K562 (cell line): Measurements from ENCODE around the gene HLA-B. TPM values are rescaled to one million over a fixed set of nuclear protein-coding genes. Genes with fewer than 3 reads are reported as not detected.

ENCODE experiments used
- CEBPB ChIP-seq: fragments of 450-650 bp; IDR thresholded peaks from 2 replicates; pipeline ENCODE4 v1.6.1; 2016; ENCODE audit warnings: missing genetic modification characterization, missing compliant biosample characterization
- CREB1 ChIP-seq, 2 experiments: sonication (generic) in 1 of 2; formaldehyde crosslinking in 1 of 2; IDR thresholded peaks; 2 replicates each; pipeline versions ENCODE4 v1.6.1 to v1.8.0; 2012 to 2022; ENCODE audit warnings: inconsistent platforms in 1 of 2, mild to moderate bottlenecking in 1 of 2, missing genetic modification reagents in 1 of 2, moderate library complexity in 1 of 2
- DNMT1 ChIP-seq: fragments of 450-650 bp; IDR thresholded peaks from 2 replicates; pipeline ENCODE4 v1.6.1; 2016; ENCODE audit warnings: antibody characterized with exemption, mild to moderate bottlenecking
- ETV5 ChIP-seq: sonication (generic); formaldehyde crosslinking; IDR thresholded peaks from 2 replicates; pipeline ENCODE4 v1.4.0; 2020; ENCODE audit warnings: low read depth, mild to moderate bottlenecking, missing genetic modification reagents
- FOXP1 ChIP-seq: sonication (generic); formaldehyde crosslinking; IDR thresholded peaks from 2 replicates; pipeline ENCODE4 v1.8.0; 2022; ENCODE audit warnings: mild to moderate bottlenecking, missing genetic modification reagents
- HDAC1 ChIP-seq, 2 experiments: fragments of 450-650 bp; IDR thresholded peaks; 2 replicates each; pipeline ENCODE4 v1.6.1; 2016 to 2017; ENCODE audit warnings: inconsistent platforms in 1 of 2, mild to moderate bottlenecking in 1 of 2, moderate library complexity in 1 of 2
- HMG20B ChIP-seq: fragments of 250-450 bp; sonication (Bioruptor Pico); IDR thresholded peaks from 2 replicates; pipeline ENCODE4 v1.5.0; 2021; ENCODE audit warnings: mild to moderate bottlenecking
- HNRNPH1 ChIP-seq: fragments of 200-400 bp; formaldehyde crosslinking; optimal IDR thresholded peaks from 2 replicates; pipeline ENCODE3; 2017; ENCODE audit warnings: low read depth, mild to moderate bottlenecking, low read length, moderate library complexity
- KLF16 ChIP-seq: IDR thresholded peaks from 2 replicates; pipeline ENCODE4 v1.6.1; 2016; ENCODE audit warnings: antibody characterized with exemption
- L3MBTL2 ChIP-seq: fragments of 450-650 bp; IDR thresholded peaks from 2 replicates; pipeline ENCODE4 v1.6.1; 2016; ENCODE audit warnings: mild to moderate bottlenecking, moderate library complexity
- NONO ChIP-seq, 2 experiments: fragments of 200-400 bp in 1 of 2; fragments of 450-650 bp in 1 of 2; formaldehyde crosslinking in 1 of 2; IDR thresholded peaks; 2 replicates each; pipeline ENCODE4 v1.6.1; 2017; ENCODE audit warnings: low read depth in 2 of 2, mild to moderate bottlenecking in 2 of 2, moderate library complexity in 2 of 2, low read length in 1 of 2
- PCBP2 ChIP-seq: fragments of 200-400 bp; formaldehyde crosslinking; IDR thresholded peaks from 2 replicates; pipeline ENCODE4 v1.6.1; 2018; ENCODE audit warnings: low read length, low read depth, mild to moderate bottlenecking, moderate library complexity; ENCODE audit not compliant: poor library complexity, severe bottlenecking
- RCOR1 ChIP-seq, 2 experiments: IDR thresholded peaks; 2 replicates each; pipeline ENCODE4 v1.6.1; 2012; ENCODE audit warnings: low read depth in 2 of 2, low read length in 2 of 2, borderline replicate concordance in 1 of 2, improper control_type of control experiment in 1 of 2
- SMAD3 ChIP-seq: fragments of 450-650 bp; formaldehyde crosslinking; conservative IDR thresholded peaks from 2 replicates; pipeline ENCODE4 v1.4.0; 2020; ENCODE audit warnings: mild to moderate bottlenecking
- SRSF7 ChIP-seq: fragments of 200-400 bp; formaldehyde crosslinking; optimal IDR thresholded peaks from 2 replicates; pipeline ENCODE3; 2017; ENCODE audit warnings: mild to moderate bottlenecking, low read depth, low read length
- XRCC4 ChIP-seq: IDR thresholded peaks from one replicate; pipeline ENCODE4 v1.6.1; 2011; ENCODE audit not compliant: insufficient read depth, insufficient read length; ENCODE audit errors: extremely low read depth
- ZBTB34 ChIP-seq: fragments of 250-450 bp; sonication (Bioruptor Pico); IDR thresholded peaks from 2 replicates; pipeline ENCODE4 v1.8.0; 2021; ENCODE audit warnings: mild to moderate bottlenecking, moderate library complexity
- ZNF780A ChIP-seq: fragments of 250-450 bp; sonication (Bioruptor Pico); IDR thresholded peaks from 2 replicates; pipeline ENCODE4 v1.5.0; 2021; ENCODE audit warnings: mild to moderate bottlenecking
- polyA plus RNA-seq, 8 experiments: library from polyadenylated mRNA; depleted of rRNA in 4 of 8; stranded (reverse) in 5 of 8; unstranded in 3 of 8; fragments of >200 nt; fragmentation: Nextera tagmentation in 2 of 8; fragmentation: Illumina TruSeq in 1 of 8; extraction: Ambion mirVana in 2 of 8; extraction: Trizol in 1 of 8; gene quantifications; 2 replicates each; pipeline versions ENCODE4 v1.2.1 to v1.2.3, GENCODE V29; 2011 to 2014; ENCODE audit warnings: inconsistent platforms in 1 of 8, missing spikeins in 1 of 8
- total RNA-seq, 7 experiments: library from RNA; depleted of rRNA in 6 of 7; stranded (reverse); fragments of >200 nt in 6 of 7; fragmentation: Illumina TruSeq in 2 of 7; extraction: Trizol in 2 of 7; gene quantifications; 2 replicates each; pipeline versions ENCODE4 v1.2.1 to v1.2.3, GENCODE V29; 2011 to 2021; ENCODE audit warnings: low replicate concordance in 1 of 7
- TF ChIP-seq, protein P1 (sequence below): fragments of 450-650 bp; IDR thresholded peaks from 2 replicates; pipeline ENCODE4 v1.6.1; 2016; ENCODE audit warnings: low read depth

HLA-B gene
- total and polyA plus RNA-seq, 9 of the 15 experiments (the other 6 are each of a cell fraction or from before 2014, with no cell fraction given) = 0.07 to 9.7 (median 0.65) TPM; not detected in 2

GRCh38 chr6:31396422-31397152, 39.6 kb upstream of the HLA-B start (continued):
- TF ChIP-seq, protein P1, sequence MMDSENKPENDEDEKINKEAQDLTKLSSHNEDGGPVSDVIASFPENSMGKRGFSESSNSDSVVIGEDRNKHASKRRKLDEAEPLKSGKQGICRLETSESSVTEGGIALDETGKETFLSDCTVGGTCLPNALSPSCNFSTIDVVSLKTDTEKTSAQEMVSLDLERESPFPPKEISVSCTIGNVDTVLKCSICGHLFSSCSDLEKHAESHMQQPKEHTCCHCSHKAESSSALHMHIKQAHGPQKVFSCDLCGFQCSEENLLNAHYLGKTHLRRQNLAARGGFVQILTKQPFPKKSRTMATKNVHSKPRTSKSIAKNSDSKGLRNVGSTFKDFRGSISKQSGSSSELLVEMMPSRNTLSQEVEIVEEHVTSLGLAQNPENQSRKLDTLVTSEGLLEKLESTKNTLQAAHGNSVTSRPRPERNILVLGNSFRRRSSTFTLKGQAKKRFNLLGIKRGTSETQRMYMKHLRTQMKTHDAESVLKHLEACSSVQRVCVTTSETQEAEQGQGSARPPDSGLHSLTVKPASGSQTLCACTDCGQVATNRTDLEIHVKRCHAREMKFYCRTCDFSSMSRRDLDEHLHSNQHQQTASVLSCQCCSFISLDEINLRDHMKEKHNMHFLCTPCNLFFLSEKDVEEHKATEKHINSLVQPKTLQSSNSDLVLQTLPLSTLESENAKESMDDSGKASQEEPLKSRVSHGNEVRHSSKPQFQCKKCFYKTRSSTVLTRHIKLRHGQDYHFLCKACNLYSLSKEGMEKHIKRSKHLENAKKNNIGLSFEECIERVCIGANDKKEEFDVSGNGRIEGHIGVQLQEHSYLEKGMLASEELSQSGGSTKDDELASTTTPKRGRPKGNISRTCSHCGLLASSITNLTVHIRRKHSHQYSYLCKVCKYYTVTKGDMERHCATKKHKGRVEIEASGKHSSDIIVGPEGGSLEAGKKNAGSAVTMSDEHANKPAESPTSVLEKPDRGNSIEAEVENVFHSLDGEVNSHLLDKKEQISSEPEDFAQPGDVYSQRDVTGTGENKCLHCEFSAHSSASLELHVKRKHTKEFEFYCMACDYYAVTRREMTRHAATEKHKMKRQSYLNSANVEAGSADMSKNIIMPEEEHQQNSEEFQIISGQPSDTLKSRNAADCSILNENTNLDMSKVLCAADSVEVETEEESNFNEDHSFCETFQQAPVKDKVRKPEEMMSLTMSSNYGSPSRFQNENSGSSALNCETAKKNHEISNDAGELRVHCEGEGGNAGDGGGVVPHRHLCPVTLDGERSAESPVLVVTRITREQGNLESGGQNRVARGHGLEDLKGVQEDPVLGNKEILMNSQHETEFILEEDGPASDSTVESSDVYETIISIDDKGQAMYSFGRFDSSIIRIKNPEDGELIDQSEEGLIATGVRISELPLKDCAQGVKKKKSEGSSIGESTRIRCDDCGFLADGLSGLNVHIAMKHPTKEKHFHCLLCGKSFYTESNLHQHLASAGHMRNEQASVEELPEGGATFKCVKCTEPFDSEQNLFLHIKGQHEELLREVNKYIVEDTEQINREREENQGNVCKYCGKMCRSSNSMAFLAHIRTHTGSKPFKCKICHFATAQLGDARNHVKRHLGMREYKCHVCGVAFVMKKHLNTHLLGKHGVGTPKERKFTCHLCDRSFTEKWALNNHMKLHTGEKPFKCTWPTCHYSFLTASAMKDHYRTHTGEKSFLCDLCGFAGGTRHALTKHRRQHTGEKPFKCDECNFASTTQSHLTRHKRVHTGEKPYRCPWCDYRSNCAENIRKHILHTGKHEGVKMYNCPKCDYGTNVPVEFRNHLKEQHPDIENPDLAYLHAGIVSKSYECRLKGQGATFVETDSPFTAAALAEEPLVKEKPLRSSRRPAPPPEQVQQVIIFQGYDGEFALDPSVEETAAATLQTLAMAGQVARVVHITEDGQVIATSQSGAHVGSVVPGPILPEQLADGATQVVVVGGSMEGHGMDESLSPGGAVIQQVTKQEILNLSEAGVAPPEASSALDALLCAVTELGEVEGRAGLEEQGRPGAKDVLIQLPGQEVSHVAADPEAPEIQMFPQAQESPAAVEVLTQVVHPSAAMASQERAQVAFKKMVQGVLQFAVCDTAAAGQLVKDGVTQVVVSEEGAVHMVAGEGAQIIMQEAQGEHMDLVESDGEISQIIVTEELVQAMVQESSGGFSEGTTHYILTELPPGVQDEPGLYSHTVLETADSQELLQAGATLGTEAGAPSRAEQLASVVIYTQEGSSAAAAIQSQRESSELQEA = no peak
- TF ChIP-seq CEBPB (tag) (no peak), HMG20B (CRISPR knock-in tag) (no peak), L3MBTL2 (no peak), PCBP2 (no peak), HDAC1 (IDR thresholded peaks at IDR 0.05) (no peak), FOXP1 (CRISPR knock-in tag) (no peak), XRCC4 (no peak), SRSF7 (no peak), SMAD3 (CRISPR knock-in tag) (peak; percentile 86), ZNF780A (CRISPR knock-in tag) (no peak), DNMT1 (no peak), RCOR1 (IDR thresholded peaks at IDR 0.05; ENCODE audit: borderline replicate concordance in 1 of 2, low read depth in 2 of 2, low read length in 2 of 2) (peak in 1 of 2 experiments; percentile 69; a peak in 1 of 4 replicates), ZBTB34 (CRISPR knock-in tag) (peak; percentile 68), HNRNPH1 (no peak), NONO (IDR thresholded peaks at IDR 0.05; ENCODE audit: low read depth in 2 of 2, low read length in 1 of 2) (no peak), CREB1 (IDR thresholded peaks at IDR 0.05) (no peak), CREB1 (CRISPR knock-in tag; IDR thresholded peaks at IDR 0.05) (no peak), ETV5 (no peak; the same call in 1 of the 2 replicates), KLF16 (0 out of 2 replicates have a peak, but pooled peaks have one; percentile 34)
